ENCODE data around the gene VSIR. TPM values are rescaled to one million over a fixed set of nuclear protein-coding genes. Genes with fewer than 3 reads are reported as not detected.

VSIR gene
- total RNA-seq, 1 experiment from 2014 or later: 18.5 TPM

DNA sequence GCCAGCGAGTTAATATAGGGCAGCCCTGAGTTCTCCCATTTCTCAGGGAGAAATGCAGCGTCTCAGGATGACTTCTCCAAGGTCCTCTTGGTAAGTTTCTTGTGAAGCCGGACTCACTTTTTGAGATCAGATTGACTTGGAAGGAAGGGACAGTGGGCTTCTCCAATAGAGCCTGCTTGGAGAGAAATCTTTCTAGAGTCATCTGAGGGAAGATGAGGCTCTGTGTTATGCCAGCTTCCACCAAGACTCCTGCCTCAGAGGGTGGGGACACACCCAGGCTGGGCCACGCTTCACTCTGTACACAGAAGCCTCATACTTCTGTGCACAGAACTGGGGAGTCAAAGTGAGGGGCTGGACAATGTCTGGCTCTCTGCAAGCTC is 59.3 kb downstream of the VSIR start:
- intact Hi-C loops (cut with micrococcal nuclease): no loop called here
- DNase-seq (ENCODE audit: low read depth, low spot score) (no peak), ATAC-seq (no peak)
- Histone ChIP-seq H3K27me3 (ENCODE audit: insufficient read depth, low read length) (no peaks in the 10 kb centered on the region), H3K4me2 (ENCODE audit: low read length) (no peak overlapping the region), H3K4me1 (ENCODE audit: control insufficient read depth in 1 of 2, insufficient read depth in 2 of 2, low read length in 2 of 2) (peaks cover 0 to 10% of the 10 kb centered on the region in 2 experiments; a peak in 2 of 4 replicates), H3K9me3 (ENCODE audit: control insufficient read depth in 1 of 2, insufficient read depth in 1 of 2, low read depth in 1 of 2, low read length in 2 of 2) (no peaks in the 10 kb centered on the region), H3K9ac (ENCODE audit: low read length) (no peak overlapping the region), H3K9me2 (ENCODE audit: insufficient read depth) (no peaks in the 10 kb centered on the region), H3K36me3 (ENCODE audit: control insufficient read depth in 1 of 2, insufficient read depth in 2 of 2, low read length in 2 of 2) (no peaks in the 10 kb centered on the region), H3K4me3 (replicated peaks in 1 of 2; ENCODE audit: low read depth in 1 of 2, low read length in 2 of 2) (no peak overlapping the region), H2AFZ (ENCODE audit: low read depth, low read length, poor library complexity, severe bottlenecking) (no peak overlapping the region), H3K27ac (ENCODE audit: low read depth, low read length) (no peak overlapping the region), H4K20me1 (ENCODE audit: insufficient read depth) (no peaks in the 10 kb centered on the region), H3K79me2 (ENCODE audit: insufficient read depth, low read length) (no peaks in the 10 kb centered on the region)
- ChIA-PET POLR2A (no interaction called here), CTCF (interaction anchor here (1.7 kb wide), 1 partner anchor 59 kb away, joined by 4 read pairs; the partner anchor contains the start of gene VSIR), RAD21 (ENCODE audit: low non-redundant PET in 1 of 2, low total read pairs in 2 of 2, uncharacterized antibody in 2 of 2, unreplicated experiment in 2 of 2) (no interaction called here)
- no TSS peak for BruUV-seq (replicated peaks)
- TF ChIP-seq YY1 (IDR thresholded peaks at IDR 0.05; ENCODE audit: extremely low read depth, insufficient replicate concordance, low read depth, low read length): no peak
- no peak for TF ChIP-seq ZFX (IDR thresholded peaks at IDR 0.05)
- TF ChIP-seq, protein P1, sequence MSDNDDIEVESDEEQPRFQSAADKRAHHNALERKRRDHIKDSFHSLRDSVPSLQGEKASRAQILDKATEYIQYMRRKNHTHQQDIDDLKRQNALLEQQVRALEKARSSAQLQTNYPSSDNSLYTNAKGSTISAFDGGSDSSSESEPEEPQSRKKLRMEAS (IDR thresholded peaks at IDR 0.05): no peak
- TF ChIP-seq POLR2A (IDR thresholded peaks at IDR 0.05; ENCODE audit: borderline replicate concordance, extremely low read depth, insufficient read depth, insufficient read length): no peak
- TF ChIP-seq ZNF274 (IDR thresholded peaks at IDR 0.05; ENCODE audit: low read depth, low read length): no peak
- TF ChIP-seq EZH2phosphoT487 (IDR thresholded peaks at IDR 0.05; ENCODE audit: borderline replicate concordance): no peak

DNA sequence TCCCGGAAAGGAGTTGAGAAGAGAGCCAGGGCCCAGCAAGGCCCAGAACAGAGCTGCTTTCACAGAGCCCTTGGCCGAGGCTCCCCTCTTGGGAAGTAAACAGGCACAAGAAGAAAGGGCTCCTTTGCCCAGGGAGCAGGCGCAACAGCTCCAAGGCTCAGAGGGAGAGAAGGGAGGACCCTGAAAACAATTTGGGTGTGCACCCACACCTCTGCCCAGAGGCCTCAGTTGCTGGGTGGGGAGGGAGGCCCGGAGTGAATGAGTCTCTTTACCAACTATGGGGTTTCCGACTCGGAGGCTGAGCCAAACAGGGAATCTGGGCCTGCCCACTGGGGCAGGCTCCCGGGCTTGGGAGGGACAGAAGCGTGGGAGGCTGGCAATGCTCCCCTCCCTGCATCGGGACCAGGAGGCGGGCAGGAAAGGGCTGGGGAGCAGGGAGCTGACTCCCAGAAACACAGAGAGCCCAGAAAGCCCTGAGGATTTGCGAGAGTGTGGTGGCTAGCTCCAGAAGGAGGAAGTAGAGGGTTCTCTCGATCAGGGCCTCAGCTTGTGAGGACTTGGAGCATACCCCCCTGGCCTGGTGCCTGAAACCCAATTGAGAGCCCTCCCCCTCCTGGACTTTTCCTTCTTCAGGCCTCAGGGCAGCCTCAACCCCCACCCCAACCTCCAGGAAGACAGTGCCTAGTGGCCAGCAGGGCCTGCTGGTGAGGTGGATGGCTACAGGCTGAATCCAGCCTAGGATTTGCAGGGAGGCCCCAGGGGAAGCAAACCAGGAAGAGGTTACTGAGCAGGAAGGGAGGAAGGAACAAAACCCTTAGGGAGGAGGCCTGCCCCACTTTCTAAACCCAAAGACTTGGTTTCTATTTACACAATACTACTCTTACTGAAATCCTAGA is 59.9 kb downstream of the VSIR start:
- peak; percentile 56 for ATAC-seq
- H3K4me2 ChIP-seq (ENCODE audit: low read length): no peak overlapping the region
- TF ChIP-seq CEBPB (IDR thresholded peaks at IDR 0.05; ENCODE audit: low read depth) (no peak), SIN3A (IDR thresholded peaks at IDR 0.05; ENCODE audit: low read depth) (no peak), CBX3 (IDR thresholded peaks at IDR 0.05; ENCODE audit: low read depth) (no peak), RAD21 (IDR thresholded peaks at IDR 0.05; ENCODE audit: low read depth) (peak; percentile 18; the same call in 1 of the 2 replicates), ELF1 (IDR thresholded peaks at IDR 0.05; ENCODE audit: borderline replicate concordance, low read depth) (no peak), EZH2phosphoT487 (IDR thresholded peaks at IDR 0.05; ENCODE audit: borderline replicate concordance) (no peak)
- H3K27me3 ChIP-seq (ENCODE audit: insufficient read depth, low read length): no peaks in the 10 kb centered on the region
- RAD21 ChIA-PET (ENCODE audit: low non-redundant PET in 1 of 2, low total read pairs in 2 of 2, uncharacterized antibody in 2 of 2, unreplicated experiment in 2 of 2): no interaction called here
- H2AFZ ChIP-seq (ENCODE audit: low read depth, low read length, poor library complexity, severe bottlenecking): no peak overlapping the region
- no peaks in the 10 kb centered on the region for H3K9me2 ChIP-seq (ENCODE audit: insufficient read depth)
- intact Hi-C loops (cut with micrococcal nuclease): no loop called here
- BruUV-seq (replicated peaks): no TSS peak
- CTCF ChIA-PET: interaction anchor here (1.2 to 1.7 kb wide), 2 partner anchors 17 to 60 kb away, joined by 4 read pairs; partner anchors contain the start of gene VSIR
- H3K4me1 ChIP-seq (ENCODE audit: control insufficient read depth in 1 of 2, insufficient read depth in 2 of 2, low read length in 2 of 2): peaks cover 0 to 13% of the 10 kb centered on the region in 2 experiments; a peak in 2 of 4 replicates
- no peak overlapping the region; the same call in 1 of the 2 replicates for H3K27ac ChIP-seq (ENCODE audit: low read depth, low read length)
- no peaks in the 10 kb centered on the region for H3K36me3 ChIP-seq (ENCODE audit: control insufficient read depth in 1 of 2, insufficient read depth in 2 of 2, low read length in 2 of 2)
- no peaks in the 10 kb centered on the region for H3K79me2 ChIP-seq (ENCODE audit: insufficient read depth, low read length)
- H4K20me1 ChIP-seq (ENCODE audit: insufficient read depth): no peaks in the 10 kb centered on the region
- no peak overlapping the region for H3K9ac ChIP-seq (ENCODE audit: low read length)
- no peak overlapping the region for H3K4me3 ChIP-seq (replicated peaks in 1 of 2; ENCODE audit: low read depth in 1 of 2, low read length in 2 of 2)
- no peak for DNase-seq (ENCODE audit: low read depth, low spot score)
- POLR2A ChIA-PET: no interaction called here
- H3K9me3 ChIP-seq (ENCODE audit: control insufficient read depth in 1 of 2, insufficient read depth in 1 of 2, low read depth in 1 of 2, low read length in 2 of 2): no peaks in the 10 kb centered on the region

Data from HCT116 (cell line).